Thyroid gland (tissue), 4 donors: ENCODE results near the gene SPAAR.

Experiments used
- CTCF ChIP-seq, 6 experiments: fragments of 200-600 bp in 3 of 6; fragments of 450-650 bp in 3 of 6; sonication (generic) in 3 of 6; IDR thresholded peaks; one replicate each; pipeline ENCODE4 v1.5.1; 2016 to 2019; ENCODE audit warnings: antibody characterized with exemption in 6 of 6, mild to moderate bottlenecking in 2 of 6, inconsistent platforms in 1 of 6, moderate library complexity in 1 of 6
- POLR2A ChIP-seq, 2 donors: fragments of 450-650 bp; IDR thresholded peaks; one replicate each; pipeline ENCODE4 v1.6.1; 2017; ENCODE audit warnings: antibody characterized with exemption in 2 of 2, mild to moderate bottlenecking in 2 of 2, moderate library complexity in 1 of 2

- TF ChIP-seq POLR2A (IDR thresholded peaks at IDR 0.05) (no peak), CTCF (IDR thresholded peaks at IDR 0.05) (no peak)
These were observed 50.9 kb downstream of the SPAAR start for GRCh38 chr9:35960039-35960655.
